HL-60 (cell line): ENCODE data around the gene C12orf50.
A peak's percentile ranks its signal among the peaks of the same experiment; 100 is the strongest.

Source experiments
- DNase-seq, 2 experiments: peaks; one replicate each; pipeline ENCODE4 v3.0.0-alpha.2; 2010 to 2020; ENCODE audit warnings: low read depth in 1 of 2, low spot score in 1 of 2
- H3K27ac ChIP-seq: fragments of 250-450 bp; sonication (Bioruptor Pico); replicated peaks from 2 replicates; pipeline ENCODE4 v1.5.1; 2020; ENCODE audit warnings: mild to moderate bottlenecking, moderate library complexity
- H3K27me3 ChIP-seq: fragments of 250-450 bp; sonication (Bioruptor Pico); 2 replicates; pipeline ENCODE4 v1.5.1; 2021; ENCODE audit warnings: mild to moderate bottlenecking, moderate library complexity; ENCODE audit not compliant: insufficient read depth, poor library complexity, severe bottlenecking
- H3K4me3 ChIP-seq: replicated peaks from 2 replicates; pipeline ENCODE4 v1.5.1; 2011; ENCODE audit warnings: mild to moderate bottlenecking, control low read depth, low read length; ENCODE audit not compliant: insufficient read depth
- CTCF ChIP-seq: IDR thresholded peaks from one replicate; pipeline ENCODE4 v1.5.1; 2011; ENCODE audit warnings: low read length, control low read depth, inconsistent platforms; ENCODE audit not compliant: insufficient read depth
- GABPA ChIP-seq: IDR thresholded peaks from 2 replicates; pipeline ENCODE4 v1.6.1; 2012; ENCODE audit warnings: low read depth
- POLR2AphosphoS5 ChIP-seq: IDR thresholded peaks from 2 replicates; pipeline ENCODE4 v1.6.1; 2012; ENCODE audit warnings: low read depth
- REST ChIP-seq: IDR thresholded peaks from 2 replicates; pipeline ENCODE4 v1.6.1; 2012; ENCODE audit warnings: low read depth; ENCODE audit not compliant: insufficient replicate concordance
- SPI1 ChIP-seq: IDR thresholded peaks from 2 replicates; pipeline ENCODE4 v1.6.1; 2012; ENCODE audit warnings: low read depth, mild to moderate bottlenecking, borderline replicate concordance

Gene C12orf50

GRCh38 chr12:87953256-87953860, 75.8 kb downstream of the C12orf50 start:
- DNase-seq = peak in 1 of 2 experiments; percentile 6
- H3K27me3 ChIP-seq = no peaks in the 10 kb centered on the region

GRCh38 chr12:87952850-87953249, 76.4 kb downstream of the C12orf50 start:
- Histone ChIP-seq H3K27me3 (no peaks in the 10 kb centered on the region), H3K27ac (no peak overlapping the region), H3K4me3 (no peak overlapping the region)
- DNase-seq = no peak
- TF ChIP-seq GABPA (no peak), SPI1 (no peak), CTCF (no peak), POLR2AphosphoS5 (no peak), REST (no peak)

More at GRCh38 chr12:87953256-87953860, 75.8 kb downstream of the C12orf50 start:
- no peak overlapping the region for H3K27ac ChIP-seq
- TF ChIP-seq GABPA = no peak
- TF ChIP-seq CTCF = peak; percentile 2
- no peak overlapping the region for H3K4me3 ChIP-seq

GRCh38 chr12:87952223-87952622, 77.0 kb downstream of the C12orf50 start:
- TF ChIP-seq POLR2AphosphoS5 = no peak
- no peak for TF ChIP-seq CTCF
- no peak for TF ChIP-seq GABPA
- no peak for TF ChIP-seq SPI1
- no peak for TF ChIP-seq REST
- Histone ChIP-seq H3K27ac (no peak overlapping the region), H3K27me3 (no peaks in the 10 kb centered on the region), H3K4me3 (no peak overlapping the region)
- no peak for DNase-seq

- Histone ChIP-seq H3K4me3 (no peak overlapping the region), H3K27ac (no peak overlapping the region), H3K27me3 (no peaks in the 10 kb centered on the region)
- TF ChIP-seq POLR2AphosphoS5 = no peak
- TF ChIP-seq SPI1 = no peak
- no peak for TF ChIP-seq GABPA
- no peak for TF ChIP-seq CTCF
- no peak for TF ChIP-seq REST
- no peak for DNase-seq
Observed at GRCh38 chr12:87943762-87944161, 85.4 kb downstream of the C12orf50 start.
